ENCODE data around the gene HOXC5. TPM values are rescaled to one million over a fixed set of nuclear protein-coding genes. Genes with fewer than 3 reads are reported as not detected.
"Not testable (repeated sequence)": the region's sequence is repeated elsewhere in the genome, so short reads cannot be mapped to it uniquely, and the experiment has no call there.

HOXC5 gene
- total RNA-seq, 3 donors from 2014 or later: not detected

GRCh38 chr12:54055552-54055951, 22.7 kb downstream of the HOXC5 start:
- no peak for ATAC-seq
- Mint-ChIP-seq H3K4me1 (ENCODE audit: low read depth) (peaks cover 26% of the 10 kb centered on the region), H3K9me3 (no peaks in the 10 kb centered on the region), H3K36me3 (ENCODE audit: insufficient read depth) (no peaks in the 10 kb centered on the region), H3K27me3 (ENCODE audit: low read depth) (peaks cover 69% of the 10 kb centered on the region), H3K4me3 (no peak overlapping the region)
- DNase-seq: no peak

- peaks cover 69% of the 10 kb centered on the region for H3K27me3 Mint-ChIP-seq (ENCODE audit: low read depth)
- no peak for ATAC-seq
- no peak for DNase-seq
- H3K4me3 Mint-ChIP-seq: no peak overlapping the region
- no peaks in the 10 kb centered on the region for H3K9me3 Mint-ChIP-seq
- peaks cover 25% of the 10 kb centered on the region for H3K4me1 Mint-ChIP-seq (ENCODE audit: low read depth)
- H3K36me3 Mint-ChIP-seq (ENCODE audit: insufficient read depth): no peaks in the 10 kb centered on the region
Measured at GRCh38 chr12:54056110-54056509, 23.3 kb downstream of the HOXC5 start.

GRCh38 chr12:54058128-54058768, 25.4 kb downstream of the HOXC5 start:
- Mint-ChIP-seq H3K4me3 (no peak overlapping the region), H3K36me3 (ENCODE audit: insufficient read depth) (no peaks in the 10 kb centered on the region), H3K27me3 (ENCODE audit: low read depth) (peaks cover 71% of the 10 kb centered on the region), H3K4me1 (ENCODE audit: low read depth) (peaks cover 11% of the 10 kb centered on the region), H3K9me3 (no peaks in the 10 kb centered on the region)
- no peak for DNase-seq
- no peak for ATAC-seq

GRCh38 chr12:54059668-54060067, 26.8 kb downstream of the HOXC5 start:
- ATAC-seq: no peak
- Mint-ChIP-seq H3K36me3 (ENCODE audit: insufficient read depth) (no peaks in the 10 kb centered on the region), H3K4me3 (no peak overlapping the region), H3K4me1 (ENCODE audit: low read depth) (peaks cover under 1% of the 10 kb centered on the region), H3K27me3 (ENCODE audit: low read depth) (peaks cover 73% of the 10 kb centered on the region), H3K9me3 (no peaks in the 10 kb centered on the region)
- no peak for DNase-seq

- no peaks in the 10 kb centered on the region for H3K9me3 Mint-ChIP-seq
- H3K4me1 Mint-ChIP-seq (ENCODE audit: low read depth): no peaks in the 10 kb centered on the region
- DNase-seq (no peak), ATAC-seq (no peak)
- H3K36me3 Mint-ChIP-seq (ENCODE audit: insufficient read depth): no peaks in the 10 kb centered on the region
- H3K27me3 Mint-ChIP-seq (ENCODE audit: low read depth): peaks cover 73% of the 10 kb centered on the region
- H3K4me3 Mint-ChIP-seq: no peak overlapping the region
Measured at GRCh38 chr12:54060174-54060974, 27.5 kb downstream of the HOXC5 start.

- no peaks in the 10 kb centered on the region for H3K9me3 Mint-ChIP-seq
- no peaks in the 10 kb centered on the region for H3K36me3 Mint-ChIP-seq (ENCODE audit: insufficient read depth)
- ATAC-seq (no peak), DNase-seq (no peak)
- no peaks in the 10 kb centered on the region for H3K4me1 Mint-ChIP-seq (ENCODE audit: low read depth)
- H3K27me3 Mint-ChIP-seq (ENCODE audit: low read depth): peaks cover 73% of the 10 kb centered on the region
- H3K4me3 Mint-ChIP-seq: no peak overlapping the region
Measured at GRCh38 chr12:54060975-54061778, 28.3 kb downstream of the HOXC5 start.

GRCh38 chr12:54065677-54066076, 32.8 kb downstream of the HOXC5 start:
- Mint-ChIP-seq H3K9me3 (no peaks in the 10 kb centered on the region), H3K4me3 (no peak overlapping the region), H3K4me1 (ENCODE audit: low read depth) (no peaks in the 10 kb centered on the region), H3K27me3 (ENCODE audit: low read depth) (peaks cover 48% of the 10 kb centered on the region), H3K36me3 (ENCODE audit: insufficient read depth) (no peaks in the 10 kb centered on the region)
- ATAC-seq (no peak), DNase-seq (no peak)

GRCh38 chr12:54066408-54066807, 33.6 kb downstream of the HOXC5 start:
- Mint-ChIP-seq H3K36me3 (ENCODE audit: insufficient read depth) (no peaks in the 10 kb centered on the region), H3K9me3 (no peaks in the 10 kb centered on the region), H3K4me1 (ENCODE audit: low read depth) (no peaks in the 10 kb centered on the region), H3K4me3 (no peak overlapping the region), H3K27me3 (ENCODE audit: low read depth) (peaks cover 46% of the 10 kb centered on the region)
- ATAC-seq: no peak
- no peak for DNase-seq

GRCh38 chr12:54068418-54069070, 35.7 kb downstream of the HOXC5 start:
- H3K27me3 Mint-ChIP-seq (ENCODE audit: low read depth): peaks cover 27% of the 10 kb centered on the region
- ATAC-seq (no peak), DNase-seq (no peak)
- no peaks in the 10 kb centered on the region for H3K4me1 Mint-ChIP-seq (ENCODE audit: low read depth)
- H3K4me3 Mint-ChIP-seq: no peak overlapping the region
- no peaks in the 10 kb centered on the region for H3K9me3 Mint-ChIP-seq
- H3K36me3 Mint-ChIP-seq (ENCODE audit: insufficient read depth): no peaks in the 10 kb centered on the region

GRCh38 chr12:54071942-54072341, 39.1 kb downstream of the HOXC5 start:
- Mint-ChIP-seq H3K27me3 (ENCODE audit: low read depth) (peaks cover 15% of the 10 kb centered on the region), H3K4me1 (ENCODE audit: low read depth) (no peaks in the 10 kb centered on the region), H3K36me3 (ENCODE audit: insufficient read depth) (no peaks in the 10 kb centered on the region), H3K4me3 (no peak overlapping the region), H3K9me3 (no peaks in the 10 kb centered on the region)
- DNase-seq: no peak
- no peak for ATAC-seq

GRCh38 chr12:54074308-54074707, 41.5 kb downstream of the HOXC5 start:
- no peak for DNase-seq
- no peaks in the 10 kb centered on the region for H3K9me3 Mint-ChIP-seq
- no peak for ATAC-seq
- H3K27me3 Mint-ChIP-seq (ENCODE audit: low read depth): peaks cover 12% of the 10 kb centered on the region
- no peaks in the 10 kb centered on the region for H3K36me3 Mint-ChIP-seq (ENCODE audit: insufficient read depth)
- no peaks in the 10 kb centered on the region for H3K4me1 Mint-ChIP-seq (ENCODE audit: low read depth)
- H3K4me3 Mint-ChIP-seq: no peak overlapping the region

- Mint-ChIP-seq H3K27me3 (ENCODE audit: low read depth) (peaks cover 12% of the 10 kb centered on the region), H3K4me3 (no peak overlapping the region), H3K4me1 (ENCODE audit: low read depth) (no peaks in the 10 kb centered on the region), H3K9me3 (no peaks in the 10 kb centered on the region), H3K36me3 (ENCODE audit: insufficient read depth) (no peaks in the 10 kb centered on the region)
- DNase-seq (no peak), ATAC-seq (no peak)
Measured at GRCh38 chr12:54075409-54075808, 42.6 kb downstream of the HOXC5 start.

GRCh38 chr12:54075974-54076373, 43.1 kb downstream of the HOXC5 start:
- Mint-ChIP-seq H3K27me3 (ENCODE audit: low read depth) (peaks cover 10% of the 10 kb centered on the region), H3K36me3 (ENCODE audit: insufficient read depth) (no peaks in the 10 kb centered on the region), H3K4me1 (ENCODE audit: low read depth) (peaks cover 1% of the 10 kb centered on the region), H3K4me3 (no peak overlapping the region), H3K9me3 (no peaks in the 10 kb centered on the region)
- DNase-seq (no peak), ATAC-seq (no peak)

- not testable (repeated sequence) for H3K9me3 Mint-ChIP-seq; H3K36me3 Mint-ChIP-seq (ENCODE audit: insufficient read depth)
Measured at GRCh38 chr12:54077843-54078242, 45.0 kb downstream of the HOXC5 start.

More at GRCh38 chr12:54077843-54078242, 45.0 kb downstream of the HOXC5 start:
- H3K4me3 Mint-ChIP-seq; H3K27me3 Mint-ChIP-seq (ENCODE audit: low read depth); DNase-seq; ATAC-seq: not testable (repeated sequence)
- peaks cover 13% of the 10 kb centered on the region for H3K4me1 Mint-ChIP-seq (ENCODE audit: low read depth)

Measured in activated T-cell treated with anti-CD3 and anti-CD28 coated beads, Interleukin-2, amount 50 U/mL, for 4 hours (primary cell).